GM19238 (cell line): Measurements from ENCODE around the gene RASAL1.
"Not testable (repeated sequence)": the region's sequence is repeated elsewhere in the genome, so short reads cannot be mapped to it uniquely, and the experiment has no call there.

ENCODE experiments used
- DNase-seq: peaks from one replicate; pipeline ENCODE4 v3.0.0; 2011; ENCODE audit warnings: low spot score; ENCODE audit not compliant: insufficient read length

RASAL1 gene

GRCh38 chr12:113142173-113142885 is 6.8 kb upstream of the RASAL1 start:
- no peak for DNase-seq

- not testable (repeated sequence) for DNase-seq
These were observed 6.2 kb upstream of the RASAL1 start for GRCh38 chr12:113141716-113142115.

DNA sequence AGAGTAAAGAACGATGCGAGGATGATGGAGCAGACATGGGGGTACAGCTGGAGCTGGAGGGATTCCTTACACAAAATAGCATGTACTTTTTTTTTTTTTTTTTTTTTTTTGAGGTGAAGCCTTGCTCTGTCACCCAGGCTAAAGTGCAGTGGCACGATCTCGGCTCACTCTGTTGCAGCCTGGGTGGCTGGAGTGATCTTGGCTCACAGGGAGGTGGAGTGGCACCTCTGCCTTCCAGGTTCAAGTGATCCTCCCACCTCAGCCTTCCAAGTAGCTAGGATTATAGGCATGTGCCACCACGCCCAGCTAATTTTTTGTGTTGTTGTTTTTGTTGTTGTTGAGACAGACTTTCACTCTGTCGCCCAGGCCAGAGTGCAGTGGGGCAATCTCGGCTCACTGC is 5.1 kb upstream of the RASAL1 start:
- no peak for DNase-seq

- DNase-seq = no peak
These were observed 3.3 kb upstream of the RASAL1 start for GRCh38 chr12:113138826-113139225.

GRCh38 chr12:113137861-113138783 is 2.6 kb upstream of the RASAL1 start:
- no peak for DNase-seq

- DNase-seq = no peak
These were observed 1.5 kb upstream of the RASAL1 start for GRCh38 chr12:113136990-113137511.

DNA sequence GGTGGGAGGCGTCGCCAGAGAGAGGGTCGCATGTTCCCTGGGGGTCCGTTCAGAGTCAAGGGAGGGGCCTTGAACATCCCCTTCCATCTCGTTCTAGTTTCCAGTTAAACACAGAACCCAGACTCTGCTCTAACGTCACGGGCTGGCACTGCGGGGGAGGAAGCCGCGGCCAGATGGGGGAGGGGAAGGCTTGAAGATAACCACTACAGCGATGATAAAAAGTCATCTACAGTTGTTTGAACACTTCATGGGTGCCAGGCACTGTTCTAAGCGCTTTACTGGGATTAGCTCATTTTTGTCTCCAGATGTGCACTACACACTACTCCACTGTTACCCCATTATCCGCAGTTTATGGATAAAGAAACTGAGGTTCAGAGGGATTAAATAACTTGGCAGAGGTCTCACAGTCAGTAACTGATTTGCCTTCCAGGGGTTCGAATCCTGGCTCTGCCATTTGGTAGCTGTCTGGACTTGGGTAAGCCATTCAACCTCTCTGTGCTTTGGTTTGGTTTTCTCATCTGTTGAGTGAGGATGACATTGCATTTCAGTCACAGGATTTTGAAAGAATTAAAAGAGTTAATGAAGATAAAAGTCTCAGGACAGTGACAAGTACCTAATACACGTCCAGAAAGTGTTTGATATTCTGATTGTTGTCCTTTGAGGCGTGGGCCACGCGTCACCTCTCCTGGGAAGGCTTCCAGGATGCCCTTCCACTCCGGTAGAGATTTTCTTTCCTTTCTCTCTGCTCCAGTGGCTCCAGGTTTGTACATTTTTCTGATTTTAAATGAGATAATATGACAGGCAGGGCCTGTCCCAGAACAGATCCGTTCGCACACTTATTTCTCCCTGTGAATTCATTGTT is 798 bp upstream of the RASAL1 start:
- DNase-seq = no peak

- DNase-seq = no peak
These were observed 1.0 kb downstream of the RASAL1 start for GRCh38 chr12:113134521-113134951.

DNA sequence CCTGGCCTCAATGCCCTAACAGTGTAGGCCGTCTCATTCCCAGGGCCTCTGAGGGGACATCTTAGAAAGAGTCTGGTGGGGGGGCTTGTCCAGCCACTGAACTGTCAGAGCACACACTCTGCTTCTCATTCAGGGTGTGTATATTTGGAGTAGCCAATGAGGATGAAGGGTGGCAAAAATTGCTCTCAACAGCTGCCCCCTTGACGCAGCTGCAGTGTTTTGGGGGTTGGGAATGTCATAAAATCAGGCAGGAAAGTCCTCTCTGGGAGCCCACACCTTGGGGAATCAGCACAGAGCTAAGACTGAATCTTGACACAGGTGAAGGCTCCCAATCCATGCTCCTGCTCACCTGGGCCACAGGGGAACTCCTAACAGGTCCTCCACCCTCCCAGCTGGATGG is 1.5 kb downstream of the RASAL1 start:
- no peak for DNase-seq

- no peak for DNase-seq
These were observed 1.9 kb downstream of the RASAL1 start for GRCh38 chr12:113133666-113134065.

DNA sequence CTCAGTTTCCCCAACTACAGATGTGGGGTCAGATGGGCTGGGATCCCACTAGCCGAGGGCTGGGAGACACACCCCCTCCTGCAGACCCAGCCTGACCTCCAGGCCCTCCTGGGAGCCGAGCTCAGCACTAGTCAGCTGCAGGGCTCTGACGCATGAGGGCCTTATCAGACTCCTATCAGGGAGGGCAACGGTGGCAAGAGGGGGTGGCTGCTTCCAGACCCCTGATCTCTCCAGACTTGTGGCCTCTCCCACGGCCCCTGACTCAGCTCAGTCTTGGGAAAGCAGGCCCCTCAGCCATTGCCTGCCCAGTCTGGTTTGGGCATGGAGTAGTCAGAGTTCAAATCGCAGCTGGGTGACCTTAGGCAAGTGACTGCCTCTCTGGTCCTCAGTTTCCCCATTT is 2.5 kb downstream of the RASAL1 start:
- DNase-seq = no peak

GRCh38 chr12:113131556-113131955 is 4.0 kb downstream of the RASAL1 start:
- DNase-seq = no peak

DNA sequence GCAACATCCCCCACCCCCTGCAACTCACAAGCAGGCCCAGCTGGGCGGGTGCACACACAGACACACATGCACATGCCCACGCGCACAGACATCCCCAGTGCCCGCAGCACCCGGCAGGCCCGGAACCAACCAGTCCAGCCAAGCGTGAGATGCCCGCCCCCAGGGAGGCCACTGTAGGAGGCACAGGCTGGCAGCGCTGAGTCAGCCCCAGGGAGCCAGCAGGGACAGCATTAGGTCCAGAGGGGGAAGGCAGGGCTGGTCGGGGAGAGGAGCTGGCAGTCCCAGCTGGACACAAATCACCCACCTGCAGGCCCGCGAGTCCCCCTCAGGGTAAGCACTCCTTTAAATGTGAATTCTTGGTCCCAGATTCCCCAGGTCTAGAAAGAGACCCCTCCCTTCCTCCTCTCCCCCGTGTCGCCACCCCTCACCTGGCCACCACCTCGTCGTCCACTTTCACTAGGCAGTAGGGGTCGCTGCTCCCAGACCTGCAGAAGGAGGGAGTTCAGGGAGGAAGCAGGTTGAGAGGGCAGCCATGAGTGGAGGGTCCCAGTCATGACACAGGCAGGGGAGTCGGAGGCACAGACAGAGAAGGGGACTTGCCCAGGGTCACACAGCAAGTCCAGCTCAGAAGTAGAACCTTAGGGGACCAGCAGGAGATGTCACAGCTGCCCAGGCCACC is 5.0 kb downstream of the RASAL1 start:
- DNase-seq = no peak

- DNase-seq = no peak
These were observed 5.7 kb downstream of the RASAL1 start for GRCh38 chr12:113129664-113130456.

DNA sequence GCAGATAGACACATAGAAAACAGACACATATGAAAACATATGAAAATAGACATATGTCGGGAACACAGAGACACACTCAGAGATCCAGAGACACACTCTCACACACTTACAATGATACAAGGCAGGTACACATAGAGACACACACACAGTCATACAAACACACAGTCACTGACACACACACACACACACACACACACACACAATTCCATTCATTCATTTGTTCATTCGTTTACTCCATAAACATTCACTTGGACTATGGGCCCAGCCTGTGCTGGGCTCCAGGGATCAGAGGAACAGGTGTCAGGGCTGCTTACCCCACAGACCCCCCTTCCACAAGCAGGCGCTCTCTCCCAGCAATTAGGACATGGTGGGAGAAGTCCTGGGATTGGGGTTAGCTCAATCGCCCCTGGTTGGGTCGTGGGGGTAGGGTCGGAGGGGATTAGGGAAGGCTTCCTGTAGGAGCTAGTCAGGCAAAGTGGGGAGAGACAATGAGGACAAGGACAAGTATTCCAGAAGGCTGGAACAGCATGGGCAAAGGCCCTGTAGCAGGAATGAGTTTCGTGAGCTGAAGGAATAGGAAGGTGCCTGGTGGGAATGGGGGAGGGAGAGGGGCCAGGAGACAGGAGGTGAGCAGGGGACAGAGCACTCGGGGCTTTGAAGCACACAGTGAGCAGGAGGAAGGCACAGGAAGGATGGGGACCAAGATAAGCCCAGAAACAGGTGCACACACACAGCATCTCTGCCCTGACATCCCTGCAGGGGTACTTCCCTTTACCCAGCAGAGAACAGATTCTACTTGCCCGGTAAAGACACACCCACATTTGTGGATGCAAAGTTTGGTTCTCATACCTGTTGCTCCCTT is 6.5 kb downstream of the RASAL1 start:
- no peak for DNase-seq

GRCh38 chr12:113127791-113128199 is 7.8 kb downstream of the RASAL1 start:
- no peak for DNase-seq

GRCh38 chr12:113120670-113121370 is 14.7 kb downstream of the RASAL1 start:
- no peak for DNase-seq

DNA sequence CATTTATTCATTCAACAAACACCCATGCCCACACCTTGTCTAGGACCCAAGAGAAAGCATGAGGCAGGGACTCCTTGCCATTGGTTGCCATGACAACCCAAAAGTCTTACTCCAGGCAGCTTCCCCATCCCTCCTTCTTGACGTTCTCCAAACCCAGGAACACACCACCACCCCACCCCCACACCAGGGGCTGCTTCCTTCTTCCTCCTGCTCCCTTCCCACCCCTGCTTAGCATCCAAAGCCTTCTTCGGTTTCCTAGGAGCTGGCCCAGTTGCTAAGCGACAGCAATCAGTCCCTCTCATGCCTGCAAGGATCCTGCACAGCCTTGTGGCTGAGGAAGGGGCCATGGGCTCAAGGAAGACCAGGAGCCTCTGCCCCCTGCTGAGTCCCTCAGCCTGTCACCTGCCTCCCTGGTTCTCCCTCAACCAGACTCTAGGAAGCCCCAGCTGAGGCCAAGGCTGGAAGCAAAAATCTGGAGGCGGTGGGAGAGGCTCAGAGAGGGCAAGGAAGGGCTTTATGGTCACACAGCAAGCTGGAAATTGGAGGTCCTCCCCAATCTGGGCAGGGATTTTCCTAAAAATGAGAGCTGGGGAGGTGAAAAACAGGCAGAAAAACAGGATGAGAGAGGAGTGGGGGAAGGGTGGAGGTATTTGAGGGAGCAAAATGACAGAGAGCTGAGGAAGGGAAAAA is 15.4 kb downstream of the RASAL1 start:
- no peak for DNase-seq
